Neural crest cell (in vitro differentiated cells): ENCODE data around the gene APP. TPM values are rescaled to one million over a fixed set of nuclear protein-coding genes. Genes with fewer than 3 reads are reported as not detected.

Source experiments
- DNase-seq: peaks from one replicate; pipeline ENCODE4 v3.0.0; 2021; ENCODE audit warnings: low read depth, mixed read lengths, low spot score
- H3K27ac Mint-ChIP-seq: one replicate; pipeline ENCODE4 v1.8.0; 2021; ENCODE audit warnings: mild to moderate bottlenecking, mixed read lengths; ENCODE audit not compliant: unreplicated experiment
- H3K27me3 Mint-ChIP-seq: 2 replicates; pipeline ENCODE4 v1.8.0; 2021; ENCODE audit warnings: low read depth, mild to moderate bottlenecking, mixed read lengths
- H3K36me3 Mint-ChIP-seq: 2 replicates; pipeline ENCODE4 v1.8.0; 2021; ENCODE audit warnings: low read depth, mild to moderate bottlenecking, mixed read lengths
- H3K4me1 Mint-ChIP-seq: 2 replicates; pipeline ENCODE4 v1.8.0; 2021; ENCODE audit warnings: mixed read lengths
- H3K4me3 Mint-ChIP-seq: one replicate; pipeline ENCODE4 v1.8.0; 2021; ENCODE audit warnings: mild to moderate bottlenecking, mixed read lengths
- H3K9me3 Mint-ChIP-seq: 2 replicates; pipeline ENCODE4 v1.8.0; 2021; ENCODE audit warnings: mixed read lengths
- total RNA-seq: library from RNA; stranded (reverse); gene quantifications from 2 replicates; pipeline ENCODE4 v1.2.1, GENCODE V29; 2021
- TF ChIP-seq, protein P1 (sequence below): fragments of 200-600 bp; sonication (generic); conservative IDR thresholded peaks from 2 replicates; pipeline ENCODE4 v1.5.0; 2021; ENCODE audit warnings: antibody characterized with exemption, mild to moderate bottlenecking

The APP gene
- total RNA-seq, 1 donor from 2014 or later, result 254 TPM

GRCh38 chr21:25842925-25843324 is 327.6 kb downstream of the APP start:
- no peak overlapping the region for H3K4me3 Mint-ChIP-seq
- no peaks in the 10 kb centered on the region for H3K4me1 Mint-ChIP-seq
- no peak for DNase-seq
- H3K9me3 Mint-ChIP-seq, result peaks cover 14% of the 10 kb centered on the region
- TF ChIP-seq, protein P1, sequence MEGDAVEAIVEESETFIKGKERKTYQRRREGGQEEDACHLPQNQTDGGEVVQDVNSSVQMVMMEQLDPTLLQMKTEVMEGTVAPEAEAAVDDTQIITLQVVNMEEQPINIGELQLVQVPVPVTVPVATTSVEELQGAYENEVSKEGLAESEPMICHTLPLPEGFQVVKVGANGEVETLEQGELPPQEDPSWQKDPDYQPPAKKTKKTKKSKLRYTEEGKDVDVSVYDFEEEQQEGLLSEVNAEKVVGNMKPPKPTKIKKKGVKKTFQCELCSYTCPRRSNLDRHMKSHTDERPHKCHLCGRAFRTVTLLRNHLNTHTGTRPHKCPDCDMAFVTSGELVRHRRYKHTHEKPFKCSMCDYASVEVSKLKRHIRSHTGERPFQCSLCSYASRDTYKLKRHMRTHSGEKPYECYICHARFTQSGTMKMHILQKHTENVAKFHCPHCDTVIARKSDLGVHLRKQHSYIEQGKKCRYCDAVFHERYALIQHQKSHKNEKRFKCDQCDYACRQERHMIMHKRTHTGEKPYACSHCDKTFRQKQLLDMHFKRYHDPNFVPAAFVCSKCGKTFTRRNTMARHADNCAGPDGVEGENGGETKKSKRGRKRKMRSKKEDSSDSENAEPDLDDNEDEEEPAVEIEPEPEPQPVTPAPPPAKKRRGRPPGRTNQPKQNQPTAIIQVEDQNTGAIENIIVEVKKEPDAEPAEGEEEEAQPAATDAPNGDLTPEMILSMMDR, result no peak
- no peak overlapping the region for H3K27ac Mint-ChIP-seq
- H3K27me3 Mint-ChIP-seq, result peaks cover 9% of the 10 kb centered on the region
- peaks cover 7% of the 10 kb centered on the region for H3K36me3 Mint-ChIP-seq

- TF ChIP-seq, protein P1, result no peak
- H3K27ac Mint-ChIP-seq, result no peak overlapping the region
- peaks cover 8% of the 10 kb centered on the region for H3K9me3 Mint-ChIP-seq
- no peak for DNase-seq
- no peak overlapping the region for H3K4me3 Mint-ChIP-seq
- peaks cover 8% of the 10 kb centered on the region for H3K36me3 Mint-ChIP-seq
- peaks cover 6% of the 10 kb centered on the region for H3K4me1 Mint-ChIP-seq
- H3K27me3 Mint-ChIP-seq, result peaks cover 9% of the 10 kb centered on the region
Measured at GRCh38 chr21:25838809-25839208, 331.8 kb downstream of the APP start.

DNA sequence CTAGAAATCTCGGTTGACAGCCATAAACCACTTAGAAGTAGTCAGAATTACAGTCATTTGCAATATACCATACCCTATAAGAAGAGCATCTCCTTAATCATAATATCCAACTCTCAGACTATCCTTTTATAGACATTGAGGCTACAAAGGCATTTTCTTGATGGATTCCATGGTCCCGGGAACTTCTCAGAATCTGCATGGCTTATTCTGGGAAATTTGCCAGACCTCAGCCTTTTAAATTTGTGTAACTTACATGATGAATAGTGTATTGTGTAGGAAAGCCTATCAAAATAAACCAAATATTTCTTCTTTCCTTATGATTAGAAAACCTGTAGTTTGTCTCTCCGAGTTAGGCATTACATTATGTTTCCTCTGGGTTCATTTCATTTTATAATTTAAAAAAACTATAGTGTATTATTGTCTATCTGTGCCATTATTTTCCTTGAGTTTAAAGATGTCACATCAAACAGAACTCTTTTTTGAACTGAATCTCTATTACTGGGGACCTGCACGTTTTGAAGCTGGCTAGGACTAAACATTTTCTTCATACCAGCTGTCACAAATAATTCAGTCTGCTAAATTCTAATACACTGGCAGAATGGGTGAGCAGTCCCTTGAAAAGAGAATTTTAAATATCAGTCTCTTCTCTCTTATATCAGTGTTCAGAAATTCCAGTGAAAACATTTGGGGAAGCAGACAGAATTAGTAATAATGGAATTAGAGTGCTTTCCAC is 332.9 kb downstream of the APP start:
- DNase-seq, result no peak
- H3K9me3 Mint-ChIP-seq, result peaks cover 15% of the 10 kb centered on the region
- peaks cover 6% of the 10 kb centered on the region for H3K27me3 Mint-ChIP-seq
- peaks cover 6% of the 10 kb centered on the region for H3K4me1 Mint-ChIP-seq
- peaks cover 13% of the 10 kb centered on the region for H3K36me3 Mint-ChIP-seq
- H3K27ac Mint-ChIP-seq, result no peak overlapping the region
- TF ChIP-seq, protein P1, result no peak
- no peak overlapping the region for H3K4me3 Mint-ChIP-seq

DNA sequence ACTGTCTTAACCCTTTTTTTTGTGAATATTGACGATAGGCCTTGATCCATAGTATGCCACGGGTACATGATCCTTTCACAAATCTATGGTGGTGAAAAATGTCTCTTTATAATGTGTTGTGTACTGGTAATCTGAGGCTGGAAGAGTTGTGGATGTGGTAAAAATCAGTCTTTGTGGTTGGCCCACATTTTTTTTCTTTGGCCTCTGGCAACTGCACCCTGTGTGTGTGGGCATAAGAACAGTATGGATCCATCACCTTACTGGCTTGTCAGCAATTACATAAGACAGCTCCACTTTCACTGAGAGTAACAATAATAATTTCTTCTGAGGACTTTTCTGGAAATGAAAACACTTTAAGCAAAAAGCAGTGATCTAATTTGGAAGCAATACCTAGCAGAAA is 334.2 kb downstream of the APP start:
- DNase-seq, result no peak
- H3K4me1 Mint-ChIP-seq, result peaks cover 6% of the 10 kb centered on the region
- H3K9me3 Mint-ChIP-seq, result peaks cover 15% of the 10 kb centered on the region
- H3K36me3 Mint-ChIP-seq, result peaks cover 13% of the 10 kb centered on the region
- peaks cover 4% of the 10 kb centered on the region for H3K27me3 Mint-ChIP-seq
- no peak overlapping the region for H3K4me3 Mint-ChIP-seq
- H3K27ac Mint-ChIP-seq, result no peak overlapping the region
- TF ChIP-seq, protein P1, result no peak

- H3K36me3 Mint-ChIP-seq, result peaks cover 9% of the 10 kb centered on the region
- H3K9me3 Mint-ChIP-seq, result peaks cover 13% of the 10 kb centered on the region
- H3K27ac Mint-ChIP-seq, result no peak overlapping the region
- H3K4me3 Mint-ChIP-seq, result no peak overlapping the region
- H3K4me1 Mint-ChIP-seq, result peaks cover 6% of the 10 kb centered on the region
- DNase-seq, result no peak
- H3K27me3 Mint-ChIP-seq, result peaks cover 4% of the 10 kb centered on the region
- TF ChIP-seq, protein P1, result no peak
Measured at GRCh38 chr21:25834381-25834780, 336.2 kb downstream of the APP start.
